ENCODE measurements around the gene MAP3K4. TPM values are rescaled to one million over a fixed set of nuclear protein-coding genes. Genes with fewer than 3 reads are reported as not detected.

The MAP3K4 gene
- total RNA-seq, result 31.0 and 34.9 TPM in 2 replicates

GRCh38 chr6:160991406-160992060, at the start of gene MAP3K4:
MAP3K4 (plus strand) TSS chr6:160991769; CDS start chr6:160991932, 163 bp downstream.

